NCI-H2081 treated with DMSO at 0.1 percent for 48 hours (cell line): ENCODE results near the gene TJP1.
"Not testable (repeated sequence)": the region's sequence is repeated elsewhere in the genome, so short reads cannot be mapped to it uniquely, and the experiment has no call there.

Experiments used
- DNase-seq: peaks from one replicate; lab custom pipeline; 2025; lab: John Stamatoyannopoulos, UW

TJP1 gene

GRCh38 chr15:29838352-29839010 lies 16.2 kb upstream of the TJP1 start:
- DNase-seq = no peak

GRCh38 chr15:29835301-29835700 lies 13.0 kb upstream of the TJP1 start:
- no peak for DNase-seq

- DNase-seq = no peak
These were observed 10.4 kb upstream of the TJP1 start for GRCh38 chr15:29832709-29833108.

GRCh38 chr15:29826908-29827820 lies 4.9 kb upstream of the TJP1 start:
- no peak for DNase-seq

- DNase-seq = no peak
These were observed 3.0 kb upstream of the TJP1 start for GRCh38 chr15:29825227-29825626.

- DNase-seq = no peak
These were observed 604 bp upstream of the TJP1 start for GRCh38 chr15:29822684-29823459.

- no peak for DNase-seq
These were observed 710 bp downstream of the TJP1 start for GRCh38 chr15:29821416-29822099.

- DNase-seq = no peak
These were observed 1.7 kb downstream of the TJP1 start for GRCh38 chr15:29820394-29821154.

GRCh38 chr15:29819979-29820378 lies 2.3 kb downstream of the TJP1 start:
- DNase-seq = no peak

- no peak for DNase-seq
These were observed 4.1 kb downstream of the TJP1 start for GRCh38 chr15:29818141-29818540.

GRCh38 chr15:29817455-29817854 lies 4.8 kb downstream of the TJP1 start:
- not testable (repeated sequence) for DNase-seq

- DNase-seq = no peak
These were observed 7.1 kb downstream of the TJP1 start for GRCh38 chr15:29815000-29815710.

GRCh38 chr15:29813009-29813408 lies 9.3 kb downstream of the TJP1 start:
- DNase-seq = no peak

- no peak for DNase-seq
These were observed 9.9 kb downstream of the TJP1 start for GRCh38 chr15:29812384-29812694.

- no peak for DNase-seq
These were observed 10.4 kb downstream of the TJP1 start for GRCh38 chr15:29811691-29812383.

- DNase-seq = no peak
These were observed 16.6 kb downstream of the TJP1 start for GRCh38 chr15:29805708-29806104.

- no peak for DNase-seq
These were observed 17.1 kb downstream of the TJP1 start for GRCh38 chr15:29805043-29805707.

GRCh38 chr15:29802411-29802810 lies 19.9 kb downstream of the TJP1 start:
- DNase-seq = no peak

- no peak for DNase-seq
These were observed 21.5 kb downstream of the TJP1 start for GRCh38 chr15:29800491-29801366.
